ENCODE data around the gene PHTF1.

DNA sequence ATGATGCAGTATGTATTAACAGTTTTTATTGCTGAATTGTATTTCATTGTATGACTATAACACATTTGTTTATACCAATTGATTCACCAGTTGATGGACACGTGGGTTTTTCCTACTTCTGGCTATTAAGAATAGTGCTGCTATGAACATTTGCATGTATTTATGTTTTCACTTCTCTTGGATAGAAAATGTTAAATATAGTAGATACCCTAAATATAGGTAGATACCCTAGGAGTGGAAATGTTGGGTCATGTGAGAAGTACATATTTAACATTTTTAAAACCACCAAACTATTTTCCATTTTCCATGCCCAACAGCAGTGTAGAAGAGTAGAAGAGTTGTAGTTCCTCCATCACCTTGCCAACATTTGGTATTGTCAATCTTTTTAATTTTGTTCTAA, 7.8 kb downstream of the PHTF1 start:
- TF ChIP-seq CTCF (IDR thresholded peaks at IDR 0.05): no peak
- no peak for TF ChIP-seq ZFX (IDR thresholded peaks at IDR 0.05; ENCODE audit: borderline replicate concordance)

Measured in 22Rv1 (cell line).